CD4-positive, alpha-beta T cell treated with Interleukin-1 beta for 1 hour (primary cell): ENCODE results near the gene GAA.
"Not testable (repeated sequence)": the region's sequence is repeated elsewhere in the genome, so short reads cannot be mapped to it uniquely, and the experiment has no call there.

Experiments used
- DNase-seq, 2 donors: peaks; one replicate each; pipeline ENCODE4 v3.0.0-alpha.2; 2020 to 2022

Gene GAA

DNA sequence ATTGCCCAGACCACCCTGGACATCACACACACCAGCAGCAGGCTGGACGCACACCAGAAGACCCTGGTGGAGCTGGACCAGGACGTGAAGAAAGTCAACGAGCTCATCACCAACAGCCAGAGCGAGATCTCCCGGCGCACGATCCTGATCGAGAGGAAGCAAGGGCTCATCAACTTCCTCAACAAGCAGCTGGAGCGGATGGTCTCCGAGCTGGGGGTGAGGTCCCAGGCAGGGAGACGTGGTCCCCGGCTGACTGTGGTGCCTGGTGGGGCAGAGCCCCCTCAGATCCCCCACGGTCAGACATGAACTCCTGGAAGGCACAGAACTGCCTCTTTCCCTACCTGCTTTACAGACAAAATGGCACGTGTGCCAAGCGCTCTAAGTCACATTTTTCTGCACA lies 16.6 kb upstream of the GAA start:
- no peak for DNase-seq

DNA sequence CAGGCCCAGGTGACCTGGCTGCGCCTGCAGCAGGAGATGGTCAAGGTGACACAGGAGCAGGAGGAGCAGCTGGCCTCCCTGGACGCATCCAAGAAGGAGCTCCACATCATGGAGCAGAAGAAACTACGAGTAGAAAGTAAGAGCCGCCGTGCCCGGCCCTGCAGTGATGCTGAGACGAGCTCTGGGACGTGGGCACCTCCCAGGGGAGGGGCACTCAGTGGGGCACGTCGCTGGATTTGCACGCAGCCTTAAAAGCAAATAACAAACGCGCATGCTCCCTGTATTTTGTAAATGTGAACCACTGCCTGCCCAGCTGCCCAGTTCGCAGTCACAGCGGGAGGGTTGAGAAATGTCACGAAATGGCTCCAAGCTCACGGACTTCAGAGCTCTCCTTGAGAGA lies 15.3 kb upstream of the GAA start:
- no peak for DNase-seq

DNA sequence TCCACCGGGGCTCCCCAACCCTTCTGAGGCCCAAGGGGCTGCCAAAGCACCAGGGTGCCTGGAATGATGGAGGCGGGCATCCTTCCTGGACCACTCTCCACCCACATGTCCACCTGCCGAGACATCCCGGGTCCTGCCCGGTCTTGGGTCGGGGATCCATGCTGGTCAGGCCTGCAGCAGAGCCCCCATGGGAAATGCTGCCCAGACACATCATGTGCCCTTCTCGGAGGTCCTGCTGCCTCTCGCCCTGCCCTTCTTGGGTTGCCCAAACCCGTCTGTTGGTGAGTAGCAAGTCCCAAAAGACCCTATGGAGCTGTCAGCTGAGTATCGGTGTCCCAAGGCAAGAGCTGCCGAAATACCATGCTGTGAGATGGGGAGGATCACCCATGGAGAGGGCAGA lies 14.8 kb upstream of the GAA start:
- no peak for DNase-seq

DNA sequence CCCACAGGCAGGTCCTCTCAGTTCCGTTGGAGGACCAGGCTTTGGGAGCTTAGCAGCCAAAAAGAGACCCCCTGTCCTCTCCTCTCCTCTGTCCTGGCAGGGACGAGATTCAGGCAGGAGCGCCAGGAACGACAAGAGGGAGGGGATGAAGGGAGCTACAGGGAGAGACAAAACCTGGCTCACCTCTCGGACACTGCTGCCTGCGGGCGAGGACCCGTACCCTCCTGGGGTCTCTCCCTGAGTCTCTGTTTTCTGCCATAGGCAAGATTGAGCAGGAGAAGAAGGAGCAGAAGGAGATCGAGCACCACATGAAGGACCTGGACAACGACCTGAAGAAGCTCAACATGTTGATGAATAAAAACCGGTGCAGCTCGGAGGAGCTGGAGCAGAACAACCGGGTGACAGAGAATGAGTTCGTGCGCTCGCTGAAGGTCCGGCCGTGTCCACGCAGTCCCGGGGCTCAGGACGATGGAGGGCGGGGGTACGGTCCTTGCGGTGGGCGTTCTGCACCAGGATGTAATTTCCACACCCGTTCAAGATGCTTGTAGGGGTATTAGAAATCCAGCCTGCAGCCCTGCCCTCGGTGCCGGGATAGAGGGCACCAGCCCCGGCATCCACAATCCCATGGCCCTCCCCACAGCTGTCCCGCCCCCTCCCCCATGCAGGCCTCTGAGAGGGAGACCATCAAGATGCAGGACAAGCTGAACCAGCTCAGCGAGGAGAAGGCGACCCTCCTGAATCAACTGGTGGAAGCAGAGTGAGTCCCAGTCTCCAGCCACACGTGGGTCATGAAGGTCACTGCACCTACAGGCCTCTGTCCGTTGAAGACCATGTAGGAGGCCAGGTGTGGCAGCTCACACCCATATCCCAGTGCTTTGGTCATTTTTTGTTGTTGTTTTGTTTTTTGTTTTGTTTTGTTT lies 13.8 kb upstream of the GAA start:
- DNase-seq = no peak

DNA sequence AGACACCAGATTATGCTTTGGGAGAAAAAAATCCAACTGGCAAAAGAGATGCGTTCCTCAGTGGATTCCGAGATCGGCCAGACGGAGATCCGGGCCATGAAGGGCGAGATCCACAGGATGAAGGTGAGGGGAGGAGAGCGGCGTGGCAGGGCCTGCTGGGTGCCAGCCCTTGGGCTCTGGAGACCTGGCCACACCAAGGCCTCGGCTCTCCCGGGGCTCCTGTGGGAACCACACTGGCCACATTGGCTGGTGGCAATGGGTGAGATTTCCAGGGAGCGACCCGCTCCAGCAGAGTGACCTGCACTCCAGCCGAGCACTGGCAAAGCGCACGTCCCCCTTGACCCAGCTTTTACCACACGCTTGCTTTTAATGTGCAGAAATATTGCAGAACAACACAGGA lies 11.6 kb upstream of the GAA start:
- DNase-seq = no peak

DNA sequence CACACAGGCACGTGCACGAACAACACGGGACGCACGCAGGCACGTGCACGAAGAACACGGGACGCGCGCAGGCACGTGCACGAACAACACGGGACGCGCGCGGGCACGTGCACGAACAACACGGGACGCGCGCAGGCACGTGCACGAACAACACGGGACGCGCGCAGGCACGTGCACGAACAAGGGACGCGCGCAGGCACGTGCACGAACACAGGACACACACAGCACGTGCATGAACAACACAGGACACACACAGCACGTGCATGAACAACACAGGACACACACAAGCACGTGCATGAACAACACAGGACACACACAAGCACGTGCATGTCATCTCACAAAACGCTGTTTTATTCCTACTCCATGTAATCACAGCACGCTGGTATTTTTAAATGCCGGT lies 11.2 kb upstream of the GAA start:
- DNase-seq = not testable (repeated sequence)

DNA sequence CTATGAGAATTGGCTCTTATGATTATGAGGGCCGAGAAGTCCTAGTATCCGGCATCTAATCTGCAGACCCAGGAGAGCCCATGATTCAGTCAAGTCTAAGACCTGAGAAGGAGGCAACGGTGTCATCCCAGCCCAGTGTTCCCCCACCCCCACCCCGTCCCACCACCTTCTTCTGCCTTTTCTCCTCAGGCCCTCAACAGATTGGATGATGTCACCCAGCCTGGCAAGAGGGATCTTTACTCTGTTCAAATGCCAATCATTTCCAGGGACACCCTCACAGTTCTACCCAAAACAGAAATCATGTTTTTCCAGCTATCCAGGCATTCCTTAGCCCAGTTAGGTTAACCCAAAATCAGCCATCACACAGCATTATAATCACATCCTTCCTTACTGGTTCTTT lies 10.0 kb upstream of the GAA start:
- no peak for DNase-seq

DNA sequence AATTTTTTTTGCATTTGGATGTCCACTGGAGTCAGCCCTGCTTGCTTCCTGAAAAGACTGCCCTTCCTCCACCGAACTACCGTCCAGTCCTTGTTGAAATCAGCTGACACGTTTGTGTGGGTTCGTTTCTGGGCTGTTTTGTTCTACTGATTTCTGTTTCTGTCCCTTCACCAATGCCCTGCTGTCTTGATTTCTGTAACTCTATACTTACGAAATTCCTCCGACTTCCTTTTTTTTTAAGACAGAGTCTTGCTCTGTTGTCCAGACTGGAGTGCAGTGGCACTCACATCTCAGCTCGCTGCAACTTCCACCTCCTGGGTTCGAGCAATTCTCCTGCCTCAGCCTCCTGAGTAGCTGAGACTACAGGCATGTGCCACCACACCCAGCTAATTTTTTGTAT lies 8.4 kb upstream of the GAA start:
- DNase-seq = peak in 1 of 2 donors; percentile 54

DNA sequence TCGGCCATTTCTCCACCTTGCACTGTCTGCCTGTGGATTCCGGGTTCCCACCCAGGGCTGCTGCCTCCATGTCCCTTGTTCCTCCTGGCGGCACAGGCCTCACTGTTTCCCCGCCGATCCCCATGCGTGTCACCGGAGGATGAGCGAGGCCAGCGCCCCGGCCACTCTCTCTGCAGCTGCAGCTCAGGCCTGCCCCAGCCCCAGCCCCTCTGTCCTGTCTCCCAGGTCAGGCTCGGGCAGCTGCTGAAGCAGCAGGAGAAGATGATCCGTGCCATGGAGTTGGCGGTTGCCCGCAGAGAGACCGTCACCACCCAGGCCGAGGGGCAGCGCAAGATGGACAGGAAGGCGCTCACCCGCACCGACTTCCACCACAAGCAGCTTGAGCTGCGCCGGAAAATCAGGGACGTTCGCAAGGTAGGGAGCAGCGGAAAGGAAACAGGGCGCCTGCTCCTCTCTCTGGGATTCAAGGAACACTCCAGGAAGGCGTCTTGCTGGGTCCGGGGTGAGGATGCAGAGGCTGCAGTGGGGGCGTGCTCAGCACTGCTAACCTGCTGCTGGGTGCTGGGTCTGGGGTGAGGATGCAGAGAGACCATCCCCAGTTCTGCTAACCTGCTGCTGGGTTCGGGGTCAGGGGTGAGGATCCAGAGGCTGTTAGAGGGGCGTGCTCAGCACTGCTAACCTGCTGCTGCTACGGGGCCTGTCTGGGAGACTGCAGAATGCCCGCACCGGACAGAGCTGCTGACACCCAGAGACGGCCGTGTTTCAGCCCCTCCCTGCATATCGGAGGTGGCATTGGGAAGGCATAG lies 6.1 kb upstream of the GAA start:
- DNase-seq = no peak

DNA sequence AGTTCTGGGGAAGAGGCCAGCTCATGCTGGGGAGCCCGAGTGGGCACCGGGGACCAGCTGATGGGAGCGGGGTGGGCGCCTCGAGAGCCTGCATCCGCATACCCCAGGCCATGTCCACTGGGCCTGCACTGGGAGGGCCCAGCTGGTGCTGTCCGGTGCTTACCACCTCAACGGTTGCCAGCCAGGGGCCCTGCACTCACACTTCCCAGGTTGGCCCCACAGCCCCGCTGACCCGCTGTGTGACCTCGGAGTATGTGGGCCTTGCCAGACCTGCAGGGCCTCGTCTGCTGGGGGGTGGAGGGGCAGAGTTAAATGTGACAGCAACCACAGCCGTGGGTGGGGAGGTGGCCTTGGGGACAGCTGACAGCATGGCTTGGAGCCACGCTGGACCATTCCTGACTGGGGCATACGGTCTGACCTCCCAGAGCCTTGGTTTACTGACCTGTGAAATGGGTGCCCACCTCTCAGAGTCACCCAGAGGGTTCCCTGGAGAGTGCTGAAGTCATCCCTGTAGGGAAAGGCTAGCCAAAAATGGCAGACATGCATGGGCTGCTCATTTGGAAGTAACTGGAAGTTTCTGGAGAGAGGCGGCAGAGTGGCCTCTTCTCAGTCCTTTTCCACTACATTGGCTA lies 5.4 kb upstream of the GAA start:
- DNase-seq = no peak

DNA sequence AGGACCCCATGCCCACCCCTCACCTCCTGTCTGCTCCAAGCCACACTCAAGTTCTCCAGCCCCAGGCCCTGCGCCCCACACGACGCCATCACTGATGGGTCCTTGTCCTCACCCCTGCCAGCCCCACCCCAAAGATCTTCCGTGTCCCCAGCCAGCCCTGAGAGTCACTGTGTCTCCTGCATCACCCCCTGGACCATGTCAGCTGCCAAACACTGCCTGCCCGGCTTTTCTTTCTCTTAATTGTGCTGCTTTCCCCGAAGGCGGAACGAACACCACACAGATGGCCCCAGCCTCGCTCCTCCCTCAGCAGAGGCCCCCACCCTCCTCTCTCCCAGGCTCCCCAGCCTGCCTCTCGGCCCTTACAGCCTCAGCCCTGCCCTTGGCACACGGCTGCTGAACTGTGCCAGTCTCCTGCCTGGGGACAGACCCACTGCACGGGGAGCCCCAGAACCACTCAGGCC lies 4.8 kb upstream of the GAA start:
- no peak for DNase-seq

DNA sequence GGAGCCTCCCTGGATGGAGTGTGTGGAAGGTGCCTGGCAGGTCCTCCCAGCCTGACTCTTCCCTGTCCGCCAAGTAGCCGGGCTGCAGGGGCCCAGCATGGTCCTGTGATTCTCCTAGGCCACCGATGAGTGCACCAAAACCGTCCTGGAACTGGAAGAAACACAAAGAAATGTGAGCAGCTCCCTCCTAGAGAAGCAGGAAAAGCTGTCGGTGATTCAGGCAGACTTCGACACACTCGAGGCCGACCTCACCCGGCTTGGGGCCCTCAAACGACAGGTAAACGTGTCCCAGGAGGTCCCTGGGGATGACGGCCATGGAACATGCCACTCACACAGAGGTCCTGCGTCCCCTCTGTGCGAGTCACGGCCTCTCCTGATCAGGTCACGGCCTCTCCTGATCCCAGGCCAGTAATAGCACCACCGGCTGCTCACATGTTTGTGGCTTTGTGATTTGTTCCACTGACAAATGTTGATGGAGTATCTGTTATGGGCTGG lies 4.2 kb upstream of the GAA start:
- no peak for DNase-seq

DNA sequence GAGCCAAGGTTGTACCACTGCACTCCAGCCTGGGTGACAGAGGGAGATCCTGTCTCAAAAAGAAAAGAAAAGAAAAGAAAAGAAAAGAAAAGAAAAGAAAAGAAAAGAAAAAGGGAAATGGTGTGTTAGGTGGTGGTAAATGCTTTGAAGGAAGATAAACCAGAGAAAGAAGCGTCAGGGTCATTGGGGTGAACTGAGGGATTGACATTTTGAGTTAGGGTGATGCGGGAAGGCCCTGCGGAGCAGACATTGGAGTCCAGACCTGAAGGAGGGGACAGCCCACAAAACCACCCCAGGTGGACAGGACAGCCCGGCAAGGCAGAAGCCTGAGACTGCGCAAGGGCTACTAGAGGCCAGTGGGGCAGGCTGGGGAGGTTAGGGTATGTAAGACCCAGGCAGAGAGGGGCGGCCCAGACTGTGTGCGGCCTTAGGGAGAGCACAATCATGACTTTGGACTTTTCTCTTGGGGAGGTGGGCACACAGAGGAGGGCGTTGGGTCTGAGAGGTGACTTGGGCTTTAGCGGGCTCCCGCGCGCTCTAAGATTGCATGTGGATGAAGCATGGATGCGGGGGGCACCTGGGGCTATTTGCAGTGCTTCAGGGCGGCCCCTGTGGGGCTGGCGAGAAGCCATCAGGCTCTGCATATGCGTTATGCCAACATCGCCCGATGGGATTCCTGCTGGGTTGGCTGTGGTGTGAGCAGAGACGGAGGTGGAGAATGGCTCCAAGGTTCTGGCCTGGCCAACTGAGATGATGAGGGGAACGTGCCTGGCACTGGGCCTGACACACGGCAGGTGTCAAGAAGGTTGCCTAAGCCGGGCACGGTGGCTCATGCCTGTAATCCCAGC lies 3.3 kb upstream of the GAA start:
- DNase-seq = no peak

DNA sequence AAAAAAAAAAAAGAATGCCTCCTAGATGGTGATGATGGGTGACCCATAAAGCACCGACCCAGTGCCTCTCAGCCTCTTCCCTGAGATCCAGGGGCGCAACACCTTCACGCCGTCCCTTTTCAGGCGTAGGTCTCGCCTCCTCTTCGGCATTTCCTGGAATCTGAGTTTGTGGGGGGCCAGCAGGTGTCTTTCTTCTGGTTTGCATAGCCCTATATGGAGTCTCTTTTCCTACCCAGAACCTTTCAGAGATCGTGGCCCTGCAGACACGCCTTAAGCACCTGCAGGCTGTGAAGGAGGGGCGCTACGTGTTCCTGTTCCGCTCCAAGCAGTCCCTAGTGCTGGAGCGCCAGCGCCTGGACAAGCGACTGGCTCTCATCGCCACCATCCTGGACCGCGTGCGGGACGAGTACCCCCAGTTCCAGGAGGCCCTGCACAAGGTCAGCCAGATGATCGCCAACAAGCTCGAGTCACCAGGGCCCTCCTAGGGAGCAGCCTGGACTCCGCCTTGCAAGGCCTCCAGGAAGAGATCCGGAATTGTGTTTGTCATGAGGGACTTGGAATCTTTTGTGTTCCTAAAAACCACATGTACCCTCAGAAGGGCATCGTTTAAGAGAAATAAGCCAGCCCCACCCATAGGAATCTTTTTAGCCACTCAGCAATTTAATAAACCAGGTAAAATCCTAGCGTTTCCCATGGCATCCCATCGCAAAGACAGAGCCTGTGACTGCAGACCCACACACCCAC lies 1.9 kb upstream of the GAA start:
- DNase-seq = no peak

DNA sequence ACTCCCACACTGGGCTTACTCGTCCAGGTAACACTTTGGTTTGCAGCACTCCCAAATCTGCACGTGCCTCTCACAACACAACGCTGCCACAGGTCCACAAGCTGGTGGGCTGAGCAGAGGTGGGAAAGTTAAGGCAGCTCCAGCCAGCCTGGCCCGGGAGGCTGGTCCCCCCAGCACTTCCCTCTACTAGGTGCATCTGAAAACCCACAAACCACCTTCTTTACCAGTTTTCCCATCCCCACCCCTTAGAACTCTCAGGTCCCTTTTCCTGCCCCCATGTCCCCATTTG lies 1.4 kb upstream of the GAA start:
- DNase-seq = no peak

DNA sequence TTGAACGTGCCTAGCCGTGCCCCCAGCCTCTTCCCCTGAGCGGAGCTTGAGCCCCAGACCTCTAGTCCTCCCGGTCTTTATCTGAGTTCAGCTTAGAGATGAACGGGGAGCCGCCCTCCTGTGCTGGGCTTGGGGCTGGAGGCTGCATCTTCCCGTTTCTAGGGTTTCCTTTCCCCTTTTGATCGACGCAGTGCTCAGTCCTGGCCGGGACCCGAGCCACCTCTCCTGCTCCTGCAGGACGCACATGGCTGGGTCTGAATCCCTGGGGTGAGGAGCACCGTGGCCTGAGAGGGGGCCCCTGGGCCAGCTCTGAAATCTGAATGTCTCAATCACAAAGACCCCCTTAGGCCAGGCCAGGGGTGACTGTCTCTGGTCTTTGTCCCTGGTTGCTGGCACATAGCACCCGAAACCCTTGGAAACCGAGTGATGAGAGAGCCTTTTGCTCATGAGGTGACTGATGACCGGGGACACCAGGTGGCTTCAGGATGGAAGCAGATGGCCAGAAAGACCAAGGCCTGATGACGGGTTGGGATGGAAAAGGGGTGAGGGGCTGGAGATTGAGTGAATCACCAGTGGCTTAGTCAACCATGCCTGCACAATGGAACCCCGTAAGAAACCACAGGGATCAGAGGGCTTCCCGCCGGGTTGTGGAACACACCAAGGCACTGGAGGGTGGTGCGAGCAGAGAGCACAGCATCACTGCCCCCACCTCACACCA lies 724 bp downstream of the GAA start:
- peak; percentile 5 to 28 for DNase-seq

DNA sequence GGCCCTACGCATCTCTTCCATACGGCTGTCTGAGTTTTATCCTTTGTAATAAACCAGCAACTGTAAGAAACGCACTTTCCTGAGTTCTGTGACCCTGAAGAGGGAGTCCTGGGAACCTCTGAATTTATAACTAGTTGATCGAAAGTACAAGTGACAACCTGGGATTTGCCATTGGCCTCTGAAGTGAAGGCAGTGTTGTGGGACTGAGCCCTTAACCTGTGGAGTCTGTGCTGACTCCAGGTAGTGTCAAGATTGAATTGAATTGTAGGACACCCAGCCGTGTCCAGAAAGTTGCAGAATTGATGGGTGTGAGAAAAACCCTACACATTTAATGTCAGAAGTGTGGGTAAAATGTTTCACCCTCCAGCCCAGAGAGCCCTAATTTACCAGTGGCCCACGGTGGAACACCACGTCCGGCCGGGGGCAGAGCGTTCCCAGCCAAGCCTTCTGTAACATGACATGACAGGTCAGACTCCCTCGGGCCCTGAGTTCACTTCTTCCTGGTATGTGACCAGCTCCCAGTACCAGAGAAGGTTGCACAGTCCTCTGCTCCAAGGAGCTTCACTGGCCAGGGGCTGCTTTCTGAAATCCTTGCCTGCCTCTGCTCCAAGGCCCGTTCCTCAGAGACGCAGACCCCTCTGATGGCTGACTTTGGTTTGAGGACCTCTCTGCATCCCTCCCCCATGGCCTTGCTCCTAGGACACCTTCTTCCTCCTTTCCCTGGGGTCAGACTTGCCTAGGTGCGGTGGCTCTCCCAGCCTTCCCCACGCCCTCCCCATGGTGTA lies 1.5 kb downstream of the GAA start:
- DNase-seq = no peak

DNA sequence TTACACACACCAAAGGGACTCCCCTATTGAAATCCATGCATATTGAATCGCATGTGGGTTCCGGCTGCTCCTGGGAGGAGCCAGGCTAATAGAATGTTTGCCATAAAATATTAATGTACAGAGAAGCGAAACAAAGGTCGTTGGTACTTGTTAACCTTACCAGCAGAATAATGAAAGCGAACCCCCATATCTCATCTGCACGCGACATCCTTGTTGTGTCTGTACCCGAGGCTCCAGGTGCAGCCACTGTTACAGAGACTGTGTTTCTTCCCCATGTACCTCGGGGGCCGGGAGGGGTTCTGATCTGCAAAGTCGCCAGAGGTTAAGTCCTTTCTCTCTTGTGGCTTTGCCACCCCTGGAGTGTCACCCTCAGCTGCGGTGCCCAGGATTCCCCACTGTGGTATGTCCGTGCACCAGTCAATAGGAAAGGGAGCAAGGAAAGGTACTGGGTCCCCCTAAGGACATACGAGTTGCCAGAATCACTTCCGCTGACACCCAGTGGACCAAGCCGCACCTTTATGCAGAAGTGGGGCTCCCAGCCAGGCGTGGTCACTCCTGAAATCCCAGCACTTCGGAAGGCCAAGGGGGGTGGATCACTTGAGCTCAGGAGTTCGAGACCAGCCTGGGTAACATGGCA lies 2.2 kb downstream of the GAA start:
- DNase-seq = no peak

DNA sequence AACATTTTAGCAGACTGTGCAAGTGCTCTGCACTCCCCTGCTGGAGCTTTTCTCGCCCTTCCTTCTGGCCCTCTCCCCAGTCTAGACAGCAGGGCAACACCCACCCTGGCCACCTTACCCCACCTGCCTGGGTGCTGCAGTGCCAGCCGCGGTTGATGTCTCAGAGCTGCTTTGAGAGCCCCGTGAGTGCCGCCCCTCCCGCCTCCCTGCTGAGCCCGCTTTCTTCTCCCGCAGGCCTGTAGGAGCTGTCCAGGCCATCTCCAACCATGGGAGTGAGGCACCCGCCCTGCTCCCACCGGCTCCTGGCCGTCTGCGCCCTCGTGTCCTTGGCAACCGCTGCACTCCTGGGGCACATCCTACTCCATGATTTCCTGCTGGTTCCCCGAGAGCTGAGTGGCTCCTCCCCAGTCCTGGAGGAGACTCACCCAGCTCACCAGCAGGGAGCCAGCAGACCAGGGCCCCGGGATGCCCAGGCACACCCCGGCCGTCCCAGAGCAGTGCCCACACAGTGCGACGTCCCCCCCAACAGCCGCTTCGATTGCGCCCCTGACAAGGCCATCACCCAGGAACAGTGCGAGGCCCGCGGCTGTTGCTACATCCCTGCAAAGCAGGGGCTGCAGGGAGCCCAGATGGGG lies 3.1 kb downstream of the GAA start:
- no peak for DNase-seq
